Measurements from ENCODE around the gene MX2.
"Not testable (repeated sequence)": the region's sequence is repeated elsewhere in the genome, so short reads cannot be mapped to it uniquely, and the experiment has no call there.

MX2 gene

GRCh38 chr21:41390043-41390639 is 28.3 kb downstream of the MX2 start:
- no peak for DNase-seq

DNA sequence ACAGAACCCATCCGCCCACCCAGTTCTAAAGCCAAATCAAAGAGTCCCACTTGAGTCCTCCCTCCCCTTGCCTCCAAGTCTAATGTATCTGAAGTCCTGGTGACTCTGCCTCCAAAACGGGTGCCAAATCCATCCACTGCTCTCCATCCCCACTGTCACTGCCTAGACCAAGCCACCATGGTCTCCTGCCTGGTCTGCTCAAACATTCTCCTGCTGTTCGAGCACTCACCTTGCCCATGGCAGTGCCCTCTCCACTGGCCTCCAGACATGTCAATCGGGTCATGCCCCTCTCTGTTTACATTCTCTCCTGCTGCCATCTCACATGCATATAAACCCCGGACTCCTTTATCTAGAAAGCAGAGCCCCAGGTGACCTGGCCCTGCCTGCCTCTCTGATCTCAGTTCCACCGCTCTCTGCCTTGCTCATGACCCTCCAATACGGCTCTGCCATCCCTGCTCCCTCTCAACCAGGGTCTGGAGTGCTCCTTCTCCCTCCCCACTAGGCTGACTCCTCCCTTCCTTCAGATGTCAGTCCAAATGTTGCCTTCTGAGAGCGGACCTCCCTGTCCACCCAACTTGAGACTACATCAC is 32.1 kb downstream of the MX2 start:
- DNase-seq = no peak

- no peak for DNase-seq
Observed at GRCh38 chr21:41396558-41397075, 34.8 kb downstream of the MX2 start.

DNA sequence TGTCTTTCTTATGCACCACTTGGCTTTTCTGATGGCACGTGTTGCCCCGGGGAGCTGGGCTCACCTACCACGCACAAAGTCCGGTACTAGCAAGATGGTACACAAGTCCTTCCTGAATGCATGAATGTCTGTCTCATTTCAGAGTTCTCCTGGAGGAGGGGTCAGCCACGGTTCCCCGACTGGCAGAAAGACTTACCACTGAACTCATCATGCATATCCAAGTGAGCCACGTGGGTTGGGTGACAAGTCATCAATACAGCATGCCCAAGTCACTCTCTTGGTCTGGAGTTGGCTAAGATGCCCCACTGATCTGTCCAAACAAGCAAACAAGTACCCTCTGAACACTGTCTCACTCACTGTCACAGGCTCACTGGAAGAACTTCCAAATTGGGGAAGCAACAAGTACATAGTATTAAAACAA is 35.7 kb downstream of the MX2 start:
- DNase-seq = no peak

- DNase-seq = no peak
Observed at GRCh38 chr21:41398251-41398650, 36.4 kb downstream of the MX2 start.

- no peak for DNase-seq
Observed at GRCh38 chr21:41398831-41399230, 37.0 kb downstream of the MX2 start.

DNA sequence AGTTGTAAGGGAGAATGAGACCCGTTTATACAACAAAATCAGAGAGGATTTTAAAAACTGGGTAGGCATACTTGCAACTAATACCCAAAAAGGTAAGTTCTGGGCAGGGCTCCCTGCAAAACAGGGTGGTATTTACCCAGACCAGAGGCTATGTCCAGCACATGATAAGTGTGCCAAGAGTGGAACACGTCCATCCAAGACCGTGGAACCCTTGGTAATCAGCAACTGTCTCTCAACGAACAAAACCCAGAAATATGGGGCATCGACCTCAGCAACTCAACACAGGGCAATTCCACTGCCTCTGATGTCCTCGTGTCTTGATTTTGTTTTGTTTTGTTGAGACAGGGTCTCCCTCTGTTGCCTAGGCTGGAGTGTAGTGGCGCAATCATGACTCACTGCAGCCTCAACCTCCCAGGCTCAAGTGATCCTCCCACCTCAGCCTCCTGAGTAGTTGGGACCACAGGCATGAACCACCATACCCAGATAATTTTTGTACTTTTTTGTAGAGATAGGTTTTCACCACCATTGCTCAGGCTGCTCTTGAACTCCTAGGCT is 37.5 kb downstream of the MX2 start:
- DNase-seq = no peak

DNA sequence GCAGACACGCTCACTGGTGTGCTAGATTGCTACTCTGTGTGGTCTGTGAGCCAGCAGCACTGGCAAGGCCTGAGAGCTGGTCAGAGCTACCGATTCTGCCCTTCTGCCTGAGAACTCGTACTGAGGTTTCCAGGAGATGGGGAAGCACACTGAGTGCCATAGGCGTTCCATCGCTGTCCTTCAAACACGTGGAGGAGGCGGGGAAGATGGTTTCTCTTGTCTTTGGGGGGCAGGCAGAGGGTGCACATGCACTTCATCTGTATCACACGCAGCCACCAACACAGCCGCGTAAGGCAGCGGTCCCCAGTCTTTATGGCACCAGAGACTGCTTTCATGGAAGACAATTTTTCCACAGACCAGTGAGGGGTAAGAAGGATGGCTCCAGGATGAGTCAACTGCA is 40.4 kb downstream of the MX2 start:
- no peak for DNase-seq

DNA sequence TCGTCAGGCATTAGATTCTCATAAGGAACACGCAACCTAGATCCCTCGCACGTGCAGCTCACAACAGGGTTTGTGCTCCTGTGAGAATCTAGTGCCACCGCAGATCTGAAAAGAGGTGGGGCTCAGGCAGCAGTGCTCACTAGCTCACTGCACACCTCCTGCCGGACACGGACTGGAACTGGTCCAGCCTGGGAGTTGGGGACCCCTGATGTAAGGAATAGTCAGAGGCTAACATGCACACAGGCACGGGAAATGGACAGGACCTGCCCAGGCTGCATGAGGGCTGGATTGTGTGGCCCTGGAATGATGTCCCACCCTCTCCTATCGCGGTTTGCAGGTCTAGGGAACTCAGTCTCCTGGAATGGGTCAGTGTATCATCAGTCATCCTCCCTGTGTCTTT is 41.0 kb downstream of the MX2 start:
- DNase-seq = no peak

DNA sequence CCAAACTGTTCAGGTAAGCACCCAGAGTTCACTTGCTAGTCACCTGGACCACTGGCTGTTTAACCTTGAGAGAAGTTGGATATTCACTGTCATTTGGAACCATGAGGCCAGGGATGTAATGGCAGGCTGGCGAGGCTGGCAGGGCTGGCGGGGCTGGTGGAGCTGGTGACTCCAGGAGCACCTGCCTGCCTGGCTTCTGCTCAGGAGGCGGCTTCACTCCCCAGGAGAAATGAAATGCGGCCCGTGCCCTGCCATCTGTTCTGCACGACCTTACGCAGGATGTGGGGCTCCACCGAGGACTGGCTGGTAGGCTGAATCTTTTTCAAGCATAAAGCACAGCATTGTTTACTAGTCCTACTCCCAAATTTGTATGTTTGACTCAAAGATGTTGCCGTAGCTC is 41.5 kb downstream of the MX2 start:
- no peak for DNase-seq

- DNase-seq = no peak
Observed at GRCh38 chr21:41403966-41404365, 42.1 kb downstream of the MX2 start.

- no peak for DNase-seq
Observed at GRCh38 chr21:41405321-41405720, 43.5 kb downstream of the MX2 start.

- no peak for DNase-seq
Observed at GRCh38 chr21:41406340-41406739, 44.5 kb downstream of the MX2 start.

DNA sequence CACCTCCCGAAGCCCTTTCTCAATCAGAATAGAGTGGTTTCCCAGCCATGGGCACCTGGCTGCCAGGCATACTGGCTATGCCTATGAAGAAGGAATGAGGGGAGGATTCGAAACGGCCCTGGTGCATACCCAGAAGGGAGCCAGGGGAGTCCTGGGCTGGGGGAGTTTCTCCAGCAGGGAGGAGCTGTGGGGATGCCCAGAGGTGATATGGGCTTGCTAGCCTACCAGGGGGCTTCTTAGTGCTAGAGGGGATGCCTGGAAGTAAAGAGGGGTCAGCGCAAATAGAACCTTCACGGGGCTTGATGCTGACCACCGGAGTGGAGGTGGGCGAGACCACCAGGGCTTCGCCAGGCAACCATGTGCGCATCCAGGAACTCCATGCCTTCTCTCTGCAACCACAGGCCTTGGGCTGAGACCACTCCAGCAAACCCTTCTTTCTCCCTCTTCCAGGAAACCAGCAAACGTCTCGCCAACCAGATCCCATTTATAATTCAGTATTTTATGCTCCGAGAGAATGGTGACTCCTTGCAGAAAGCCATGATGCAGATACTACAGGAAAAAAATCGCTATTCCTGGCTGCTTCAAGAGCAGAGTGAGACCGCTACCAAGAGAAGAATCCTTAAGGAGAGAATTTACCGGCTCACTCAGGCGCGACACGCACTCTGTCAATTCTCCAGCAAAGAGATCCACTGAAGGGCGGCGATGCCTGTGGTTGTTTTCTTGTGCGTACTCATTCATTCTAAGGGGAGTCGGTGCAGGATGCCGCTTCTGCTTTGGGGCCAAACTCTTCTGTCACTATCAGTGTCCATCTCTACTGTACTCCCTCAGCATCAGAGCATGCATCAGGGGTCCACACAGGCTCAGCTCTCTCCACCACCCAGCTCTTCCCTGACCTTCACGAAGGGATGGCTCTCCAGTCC is 46.0 kb downstream of the MX2 start:
- no peak for DNase-seq

DNA sequence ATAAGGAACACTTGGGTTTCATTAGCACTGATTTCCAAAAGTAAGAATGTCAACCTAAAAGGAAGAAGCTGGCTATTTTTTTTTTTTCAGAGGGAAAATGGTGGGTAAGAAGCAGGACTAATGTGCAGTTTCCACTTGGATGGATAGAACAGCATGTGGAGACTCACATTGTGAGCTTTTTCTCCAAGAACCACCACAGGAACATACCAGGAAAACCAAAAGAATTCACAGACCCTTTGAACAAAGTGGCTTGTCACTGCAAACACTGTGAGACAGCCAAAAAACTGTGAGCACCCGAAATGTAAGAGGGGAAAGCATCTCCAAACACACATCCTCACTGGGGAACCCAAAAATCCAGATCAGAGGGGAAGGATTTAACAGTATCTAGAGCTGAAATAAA is 48.5 kb downstream of the MX2 start:
- DNase-seq = no peak

DNA sequence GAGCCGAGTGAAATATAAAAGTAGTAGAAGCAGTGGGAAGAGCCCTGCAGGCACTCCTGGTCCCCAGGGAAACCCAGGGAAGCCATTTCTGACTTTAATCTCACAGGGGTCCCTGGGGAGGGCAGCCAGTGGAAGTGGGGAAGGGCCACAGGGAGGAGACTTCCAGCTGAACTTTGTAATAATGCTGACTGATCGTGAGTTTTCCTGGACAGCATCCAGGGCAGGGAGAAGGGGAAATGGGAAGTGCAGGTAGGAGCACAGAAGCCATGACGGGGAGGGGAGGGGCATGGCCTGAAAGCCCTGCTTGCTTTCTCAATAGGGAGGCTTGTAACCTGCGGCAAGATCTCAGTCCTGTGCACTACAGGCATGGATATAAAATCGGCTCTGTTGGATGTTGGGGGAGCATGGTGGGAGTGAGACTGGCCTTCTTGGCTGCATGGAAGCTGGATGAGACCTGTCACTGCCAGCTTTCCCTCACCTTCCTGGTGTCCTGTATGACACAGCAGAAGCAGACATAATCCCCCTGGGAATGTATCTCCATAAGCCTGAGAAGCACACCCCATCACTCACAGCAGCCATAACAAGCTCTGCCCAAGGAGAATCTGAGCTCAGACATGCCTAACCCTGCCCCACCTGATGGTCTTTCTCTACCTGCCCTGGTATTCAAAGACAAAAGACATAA is 49.1 kb downstream of the MX2 start:
- no peak for DNase-seq

- DNase-seq = no peak
Observed at GRCh38 chr21:41411449-41412089, 49.7 kb downstream of the MX2 start.

GRCh38 chr21:41417505-41417904 is 55.7 kb downstream of the MX2 start:
- not testable (repeated sequence) for DNase-seq

GRCh38 chr21:41418393-41418792 is 56.6 kb downstream of the MX2 start:
- no peak for DNase-seq

DNA sequence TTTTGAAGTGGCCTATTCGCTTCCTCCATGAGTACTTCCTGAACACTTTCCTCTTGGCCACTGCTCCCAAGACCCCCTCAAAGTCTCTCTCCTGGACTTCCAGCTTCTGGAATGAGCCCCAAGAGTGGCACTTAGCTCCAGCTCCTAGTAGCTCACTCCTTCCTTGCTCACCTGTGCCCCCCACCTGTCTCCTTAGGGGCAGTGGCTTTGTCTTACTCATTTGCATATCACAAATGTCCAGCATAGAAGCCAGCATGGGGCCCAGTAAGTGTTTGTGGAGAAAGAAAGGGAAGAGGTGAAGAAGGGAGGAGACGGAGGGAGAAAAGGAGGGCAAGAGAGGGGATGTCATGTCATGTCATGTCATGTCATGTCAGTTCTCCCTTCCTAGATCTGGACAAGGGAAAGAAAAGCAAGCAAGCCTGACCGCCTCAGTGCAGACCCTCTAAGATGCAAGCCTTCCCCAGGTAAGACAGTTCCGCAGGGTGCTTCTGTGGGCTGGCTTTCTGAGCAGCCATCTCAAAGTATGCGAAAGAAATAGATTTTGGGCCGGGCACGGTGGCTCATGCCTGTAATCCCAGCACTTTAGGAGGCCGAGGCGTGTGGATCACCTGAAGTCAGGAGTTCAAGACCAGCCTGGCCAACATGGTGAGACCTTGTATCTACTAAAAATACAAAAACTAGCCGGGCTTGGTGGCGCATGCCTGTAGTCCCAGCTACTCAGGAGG is 57.3 kb downstream of the MX2 start:
- DNase-seq = no peak
